GM12872 (cell line): ENCODE results near the gene NENF.

Experiments used
- TF ChIP-seq, protein P1 (sequence below): IDR thresholded peaks from 3 replicates; pipeline ENCODE4 v1.5.1; 2011; ENCODE audit warnings: low read depth, mild to moderate bottlenecking, low read length, moderate library complexity; ENCODE audit not compliant: insufficient read depth

The NENF gene

GRCh38 chr1:212482006-212482636, 49.4 kb downstream of the NENF start:
- TF ChIP-seq, protein P1, sequence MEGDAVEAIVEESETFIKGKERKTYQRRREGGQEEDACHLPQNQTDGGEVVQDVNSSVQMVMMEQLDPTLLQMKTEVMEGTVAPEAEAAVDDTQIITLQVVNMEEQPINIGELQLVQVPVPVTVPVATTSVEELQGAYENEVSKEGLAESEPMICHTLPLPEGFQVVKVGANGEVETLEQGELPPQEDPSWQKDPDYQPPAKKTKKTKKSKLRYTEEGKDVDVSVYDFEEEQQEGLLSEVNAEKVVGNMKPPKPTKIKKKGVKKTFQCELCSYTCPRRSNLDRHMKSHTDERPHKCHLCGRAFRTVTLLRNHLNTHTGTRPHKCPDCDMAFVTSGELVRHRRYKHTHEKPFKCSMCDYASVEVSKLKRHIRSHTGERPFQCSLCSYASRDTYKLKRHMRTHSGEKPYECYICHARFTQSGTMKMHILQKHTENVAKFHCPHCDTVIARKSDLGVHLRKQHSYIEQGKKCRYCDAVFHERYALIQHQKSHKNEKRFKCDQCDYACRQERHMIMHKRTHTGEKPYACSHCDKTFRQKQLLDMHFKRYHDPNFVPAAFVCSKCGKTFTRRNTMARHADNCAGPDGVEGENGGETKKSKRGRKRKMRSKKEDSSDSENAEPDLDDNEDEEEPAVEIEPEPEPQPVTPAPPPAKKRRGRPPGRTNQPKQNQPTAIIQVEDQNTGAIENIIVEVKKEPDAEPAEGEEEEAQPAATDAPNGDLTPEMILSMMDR, result no peak

DNA sequence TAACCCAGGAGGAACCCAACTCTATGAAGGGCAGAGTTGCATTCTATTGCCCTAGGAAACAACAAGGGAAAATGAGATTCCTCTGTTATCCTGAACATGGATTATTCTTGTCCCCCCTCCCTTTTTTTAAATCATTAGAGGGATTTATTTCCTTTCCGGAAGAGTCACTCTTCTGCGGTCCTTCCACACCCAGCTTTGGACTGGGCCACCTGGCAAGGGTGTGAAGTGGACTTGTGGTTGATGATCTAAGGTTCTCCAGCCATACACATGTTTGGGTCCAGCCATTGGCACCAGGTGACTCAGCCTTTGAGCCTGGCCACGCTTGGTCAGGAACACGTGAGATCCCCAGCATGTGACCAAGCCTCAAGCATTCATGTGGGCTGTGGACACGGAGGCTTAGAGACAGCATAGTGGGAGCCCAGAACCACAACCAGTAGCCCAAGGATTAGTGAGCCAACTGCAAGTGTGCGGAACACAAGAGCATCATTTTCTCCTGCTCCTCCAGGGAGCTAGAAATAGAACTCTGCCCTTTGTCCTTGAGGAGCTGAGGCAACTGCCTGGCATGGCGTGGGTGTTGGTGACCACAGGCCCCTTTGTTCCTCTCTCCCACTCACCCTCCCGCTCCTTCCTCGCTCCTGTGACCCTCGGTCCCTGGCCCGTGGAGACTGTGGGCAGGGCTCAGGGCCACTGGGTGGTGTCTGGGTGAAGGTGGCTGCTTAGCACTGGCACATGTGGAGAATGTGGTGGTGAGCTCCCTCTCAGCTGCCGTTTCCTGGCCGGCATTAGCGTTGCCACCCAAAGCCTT, 50.1 kb downstream of the NENF start:
- TF ChIP-seq, protein P1, result no peak

DNA sequence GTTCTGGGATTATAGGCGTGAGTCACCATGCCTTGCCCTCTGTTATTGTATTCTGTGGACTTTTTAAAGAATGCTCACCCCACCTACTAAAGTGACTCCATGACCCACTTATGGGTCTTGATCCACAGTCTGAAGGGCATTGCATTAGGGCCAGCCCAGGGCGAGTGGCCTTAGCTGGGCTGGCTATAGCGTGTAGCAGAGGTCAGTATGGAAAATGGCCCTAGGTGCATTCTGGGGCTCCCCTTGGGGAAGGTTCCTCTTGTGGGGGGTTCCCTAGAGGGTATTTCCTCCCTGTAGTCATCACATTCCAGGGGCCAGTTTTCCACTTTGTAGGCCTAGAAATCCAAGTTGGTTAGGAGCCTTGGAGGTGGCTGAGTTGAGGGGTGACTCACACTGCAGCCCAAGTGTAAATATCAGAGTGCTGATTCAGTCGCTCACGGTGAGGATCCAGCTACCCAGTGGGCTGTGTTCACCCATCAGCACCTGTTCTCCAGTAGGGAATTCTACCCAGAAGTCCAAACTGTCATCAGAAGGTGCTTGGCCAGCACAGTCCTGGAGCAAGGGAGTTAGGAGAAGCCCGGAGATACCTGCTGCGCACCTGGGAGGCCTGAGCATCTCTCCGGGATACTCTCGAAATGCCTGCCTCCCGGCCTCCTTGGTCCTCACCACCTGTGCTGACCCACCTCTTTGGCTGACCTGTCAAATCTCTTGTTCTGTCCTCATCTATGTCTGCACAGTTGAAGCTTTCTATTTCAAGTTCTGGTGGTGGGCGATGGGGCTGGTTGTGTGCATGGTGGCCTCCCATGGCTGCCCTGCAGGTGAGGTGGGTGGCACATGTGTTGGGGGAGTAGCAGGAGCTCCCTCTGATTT, 52.2 kb downstream of the NENF start:
- TF ChIP-seq, protein P1, result no peak

GRCh38 chr1:212485571-212485912, 52.8 kb downstream of the NENF start:
- TF ChIP-seq, protein P1, result no peak

- TF ChIP-seq, protein P1, result no peak
Measured at GRCh38 chr1:212485913-212486618, 53.3 kb downstream of the NENF start.

GRCh38 chr1:212486619-212486975, 53.9 kb downstream of the NENF start:
- TF ChIP-seq, protein P1, result no peak
